Measurements from ENCODE around the gene PPIF. TPM values are rescaled to one million over a fixed set of nuclear protein-coding genes. Genes with fewer than 3 reads are reported as not detected.
A peak's percentile ranks its signal among the peaks of the same experiment; 100 is the strongest.

The PPIF gene
- 10.9 and 13.1 TPM in 2 replicates for total RNA-seq

DNA sequence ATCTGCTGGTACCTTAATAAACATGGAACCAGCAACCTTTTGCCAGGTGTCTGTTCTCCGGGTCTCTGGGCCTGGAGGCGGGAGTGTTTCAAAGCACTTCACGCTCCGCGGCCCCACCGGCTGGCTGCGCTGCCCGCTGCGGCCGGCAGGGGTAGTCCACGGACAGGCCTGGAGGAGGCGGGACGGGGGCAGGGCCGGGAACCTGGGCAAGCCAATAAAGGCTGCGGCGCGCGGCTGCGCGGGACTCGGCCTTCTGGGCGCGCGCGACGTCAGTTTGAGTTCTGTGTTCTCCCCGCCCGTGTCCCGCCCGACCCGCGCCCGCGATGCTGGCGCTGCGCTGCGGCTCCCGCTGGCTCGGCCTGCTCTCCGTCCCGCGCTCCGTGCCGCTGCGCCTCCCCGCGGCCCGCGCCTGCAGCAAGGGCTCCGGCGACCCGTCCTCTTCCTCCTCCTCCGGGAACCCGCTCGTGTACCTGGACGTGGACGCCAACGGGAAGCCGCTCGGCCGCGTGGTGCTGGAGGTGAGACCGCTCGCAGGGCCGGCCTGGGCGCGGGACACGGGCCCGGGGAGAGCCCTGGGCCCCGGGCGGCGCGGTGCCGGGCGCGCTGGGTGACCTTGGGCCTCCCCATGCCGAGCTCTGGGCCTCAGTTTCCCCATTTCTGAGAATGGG, at the start of gene PPIF:
Gene PPIF, plus strand, starts transcription at position 244 of the 668 bp plus-strand sequence. Its CDS starts 80 bp downstream, at position 324.
- peak; percentile 93 to 95 for DNase-seq (ENCODE audit: low read depth in 2 of 2)

DNA sequence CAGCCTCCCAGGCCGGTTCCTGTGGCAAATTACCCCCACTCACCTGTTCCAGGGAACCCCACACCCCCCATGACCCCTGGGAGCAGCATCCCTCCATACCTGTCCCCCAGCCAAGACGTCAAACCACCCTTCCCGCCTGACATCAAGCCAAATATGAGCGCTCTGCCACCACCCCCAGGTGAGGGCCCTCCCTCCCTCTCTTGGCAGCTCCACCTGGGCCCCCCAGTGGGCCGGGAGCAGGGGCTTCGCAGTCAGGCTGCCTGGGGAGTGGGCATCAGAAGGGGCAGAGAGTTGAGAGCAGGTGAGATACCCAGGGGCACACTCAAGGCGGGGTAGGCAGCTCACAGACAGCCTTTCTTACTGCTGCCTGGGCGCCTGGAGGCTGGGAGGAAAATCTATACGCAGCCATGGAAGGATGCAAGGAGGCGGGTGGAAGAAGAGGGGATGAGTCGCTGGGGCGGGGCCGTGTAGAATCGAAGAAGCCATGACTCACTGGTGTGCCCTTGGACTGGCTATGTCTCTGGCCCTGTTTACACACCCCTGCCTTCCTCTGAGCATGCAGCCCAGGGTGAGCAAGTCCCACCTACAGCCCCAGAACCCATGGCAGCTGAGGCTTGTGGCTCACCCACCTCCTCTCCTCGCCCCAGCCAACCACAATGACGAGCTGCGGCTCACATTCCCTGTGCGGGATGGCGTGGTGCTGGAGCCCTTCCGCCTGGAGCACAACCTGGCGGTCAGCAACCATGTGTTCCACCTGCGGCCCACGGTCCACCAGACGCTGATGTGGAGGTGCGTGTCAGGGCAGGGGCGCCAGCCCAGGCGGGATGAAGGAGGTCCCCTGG, 48.6 kb upstream of the PPIF start:
- DNase-seq (ENCODE audit: low read depth in 2 of 2), result peak in 1 of 2 donors; percentile 94

DNA sequence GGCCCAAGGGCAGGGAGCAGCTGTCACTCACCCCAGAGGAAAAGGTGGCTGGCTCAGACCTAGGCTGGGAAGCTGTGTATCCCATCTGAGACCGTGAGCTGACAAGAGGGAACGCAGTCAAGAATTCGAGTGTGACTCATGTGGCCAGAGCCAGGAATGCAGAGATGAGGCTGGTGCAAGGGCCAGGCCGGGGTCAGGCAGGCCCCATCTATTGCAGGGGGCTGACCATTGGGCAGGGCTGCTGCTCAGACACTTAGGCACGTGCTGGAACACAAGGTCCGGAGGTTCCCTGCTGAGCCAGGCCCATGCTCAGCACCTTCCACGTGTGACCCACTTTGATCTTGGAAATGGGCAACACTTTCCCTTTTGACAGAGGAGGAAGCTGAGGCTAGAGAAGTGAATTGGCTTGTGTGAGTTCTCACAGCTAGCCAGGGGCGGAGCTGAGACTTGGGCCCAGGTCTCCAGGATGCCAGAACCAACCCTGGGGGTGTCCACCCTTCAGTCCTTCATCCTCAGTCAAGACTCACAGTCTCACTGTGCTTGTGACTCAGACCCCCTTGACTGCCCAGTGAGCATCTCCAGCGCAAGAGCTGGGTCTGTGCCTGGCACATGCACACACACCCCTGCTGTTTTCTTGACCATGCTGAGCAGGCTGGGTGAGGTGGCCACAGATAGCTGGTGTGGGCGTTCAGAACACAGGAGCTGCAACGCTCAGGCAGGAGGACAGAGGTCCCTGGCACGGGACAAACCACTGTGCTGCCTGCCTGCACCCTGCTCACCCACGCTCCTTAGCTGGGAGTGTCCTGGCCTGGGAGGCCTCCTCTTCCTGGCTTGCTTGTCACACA, 47.6 kb upstream of the PPIF start:
- peak in 1 of 2 donors; percentile 64 for DNase-seq (ENCODE audit: low read depth in 2 of 2)

DNA sequence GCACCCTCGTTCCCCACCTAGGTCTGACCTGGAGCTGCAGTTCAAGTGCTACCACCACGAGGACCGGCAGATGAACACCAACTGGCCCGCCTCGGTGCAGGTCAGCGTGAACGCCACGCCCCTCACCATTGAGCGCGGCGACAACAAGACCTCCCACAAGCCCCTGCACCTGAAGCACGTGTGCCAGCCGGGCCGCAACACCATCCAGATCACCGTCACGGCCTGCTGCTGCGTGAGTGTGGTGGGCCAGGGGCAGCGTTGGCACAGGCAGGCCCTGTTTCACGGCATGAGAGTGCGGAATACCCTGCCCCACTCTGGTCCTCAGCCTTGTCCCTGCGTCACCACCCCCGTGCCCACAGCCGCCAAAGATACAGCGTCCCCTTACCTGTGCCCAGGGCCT, 46.6 kb upstream of the PPIF start:
- no peak for DNase-seq (ENCODE audit: low read depth in 2 of 2)

DNA sequence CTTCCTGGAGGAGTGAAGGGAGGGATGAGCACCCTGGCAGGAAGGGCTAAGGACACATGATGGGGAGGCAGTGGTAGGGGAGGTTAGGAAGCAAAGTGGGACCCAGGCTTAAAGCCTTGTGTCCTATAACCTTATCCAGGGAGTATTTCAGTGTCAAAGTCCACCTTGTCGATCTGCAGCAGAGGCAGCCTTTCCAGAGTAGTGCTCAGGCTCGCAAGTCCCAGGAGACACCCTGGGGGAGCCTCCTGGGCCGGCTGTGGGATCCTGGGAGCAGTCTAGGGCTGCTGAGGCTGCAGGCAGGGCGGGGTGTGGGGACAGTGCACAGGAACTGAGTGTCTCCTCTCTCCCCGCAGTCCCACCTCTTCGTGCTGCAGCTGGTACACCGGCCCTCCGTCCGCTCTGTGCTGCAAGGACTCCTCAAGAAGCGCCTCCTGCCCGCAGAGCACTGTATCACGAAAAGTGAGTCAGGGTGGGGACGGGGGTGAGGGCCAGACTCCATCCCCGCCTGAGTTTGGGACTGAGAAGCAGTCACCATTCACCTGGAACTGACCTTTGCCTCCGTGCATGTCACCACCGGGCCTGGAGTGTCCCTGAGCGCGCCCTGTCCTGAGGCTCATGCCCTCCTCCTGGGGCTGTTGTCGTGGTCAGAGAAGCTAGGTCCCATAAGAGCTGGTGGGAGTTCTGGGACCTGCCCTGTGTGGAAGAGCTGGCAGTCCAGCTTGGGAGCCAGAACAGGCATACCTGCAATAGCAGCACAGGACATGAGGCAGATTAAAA, 45.3 kb upstream of the PPIF start:
- DNase-seq (ENCODE audit: low read depth in 2 of 2), result no peak

DNA sequence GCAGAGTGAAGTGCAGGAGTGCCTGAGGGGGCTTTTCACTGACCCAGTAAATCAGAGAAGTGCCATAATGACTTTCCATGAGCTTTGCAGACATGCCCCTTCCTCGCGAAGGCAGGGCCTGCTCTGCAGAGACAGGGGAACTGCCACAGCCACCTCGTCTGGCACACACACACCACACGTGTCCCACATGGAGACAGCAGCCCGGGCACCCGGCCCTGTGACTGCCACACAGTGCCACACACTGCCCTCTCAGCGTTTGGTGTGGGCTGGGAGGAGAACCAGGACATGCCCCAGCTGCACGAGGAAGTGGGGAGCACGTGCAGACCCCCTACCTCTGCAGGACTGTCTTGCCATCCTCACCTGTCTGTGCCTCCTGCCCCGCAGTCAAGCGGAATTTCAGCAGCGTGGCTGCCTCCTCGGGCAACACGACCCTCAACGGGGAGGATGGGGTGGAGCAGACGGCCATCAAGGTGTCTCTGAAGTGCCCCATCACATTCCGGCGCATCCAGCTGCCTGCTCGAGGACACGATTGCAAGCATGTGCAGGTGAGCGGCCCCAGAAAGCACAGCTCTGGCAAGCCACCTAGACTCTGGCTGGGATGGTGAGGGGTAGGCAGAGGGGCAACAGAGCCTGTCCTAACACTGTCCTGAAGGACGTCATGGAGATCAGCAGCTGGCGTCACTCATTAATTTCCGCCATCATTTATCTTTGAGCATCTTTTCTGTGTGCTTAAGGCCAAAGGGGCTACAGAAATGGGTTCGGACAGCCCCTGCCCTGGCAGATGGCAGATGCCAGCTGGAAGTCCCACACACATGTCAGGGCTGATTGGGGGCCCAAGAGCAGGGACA, 43.4 kb upstream of the PPIF start:
- DNase-seq (ENCODE audit: low read depth in 2 of 2), result no peak

DNA sequence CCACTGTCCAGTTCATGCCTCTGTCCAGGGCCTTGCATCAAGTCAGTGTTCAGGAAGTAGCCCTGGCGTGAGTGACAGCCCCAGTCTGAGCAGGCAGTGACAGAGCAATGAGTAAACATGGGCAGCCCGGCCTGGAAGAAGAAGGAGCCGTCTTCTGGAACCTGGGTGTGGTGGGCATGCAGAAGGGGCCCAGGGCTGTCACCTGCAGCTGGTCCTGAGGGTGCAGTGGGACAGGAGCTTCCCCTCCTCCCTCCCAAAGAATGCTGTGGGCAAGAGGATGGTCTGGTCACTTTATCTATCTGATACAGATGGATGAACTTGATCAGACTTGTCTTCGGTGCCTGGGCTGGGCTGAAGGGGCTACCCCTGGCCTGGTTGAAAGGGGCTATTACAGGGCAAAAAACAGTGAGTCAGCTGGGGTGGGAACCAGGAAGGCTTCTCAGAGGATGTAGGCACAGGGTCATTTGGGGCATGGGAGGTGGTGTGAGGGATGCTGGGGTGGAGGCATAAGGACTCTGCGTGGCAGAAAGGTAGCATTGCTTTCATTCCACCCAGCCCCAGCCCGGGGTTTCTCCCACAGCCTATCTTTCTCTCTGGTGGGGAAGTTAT, 42.7 kb upstream of the PPIF start:
- peak in 1 of 2 donors; percentile 48 for DNase-seq (ENCODE audit: low read depth in 2 of 2)

DNA sequence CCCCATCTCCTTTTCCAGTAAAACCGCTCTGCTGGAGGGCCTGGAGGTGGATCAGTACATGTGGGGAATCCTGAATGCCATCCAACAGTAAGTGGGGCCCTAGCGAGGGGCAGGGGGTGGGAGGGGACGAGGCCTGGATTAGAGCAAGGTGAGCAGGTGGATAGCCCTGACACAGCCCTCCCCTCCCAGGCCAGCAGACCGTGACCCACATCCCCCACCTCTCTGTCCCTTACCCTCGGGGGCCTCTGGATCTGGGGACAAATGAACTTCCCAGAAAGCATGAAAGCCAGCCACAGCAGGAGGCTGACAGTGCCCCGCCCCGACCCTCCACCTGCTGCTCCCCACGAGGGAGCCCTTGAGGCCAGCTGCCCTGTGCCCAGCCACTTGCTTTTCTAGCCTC, 41.8 kb upstream of the PPIF start:
- no peak for DNase-seq (ENCODE audit: low read depth in 2 of 2)

DNA sequence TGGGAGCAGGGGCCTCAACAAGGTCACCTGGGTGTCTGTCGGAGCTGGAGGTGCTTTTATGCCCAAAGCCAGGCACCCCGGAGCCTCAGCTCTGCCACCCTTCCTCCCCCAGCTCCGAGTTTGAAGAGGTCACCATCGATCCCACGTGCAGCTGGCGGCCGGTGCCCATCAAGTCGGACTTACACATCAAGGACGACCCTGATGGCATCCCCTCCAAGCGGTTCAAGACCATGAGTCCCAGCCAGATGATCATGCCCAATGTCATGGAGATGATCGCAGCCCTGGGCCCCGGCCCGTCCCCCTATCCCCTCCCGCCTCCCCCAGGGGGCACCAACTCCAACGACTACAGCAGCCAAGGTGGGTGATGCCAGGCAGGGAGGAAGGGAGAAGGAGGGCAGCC, 41.3 kb upstream of the PPIF start:
- no peak for DNase-seq (ENCODE audit: low read depth in 2 of 2)

DNA sequence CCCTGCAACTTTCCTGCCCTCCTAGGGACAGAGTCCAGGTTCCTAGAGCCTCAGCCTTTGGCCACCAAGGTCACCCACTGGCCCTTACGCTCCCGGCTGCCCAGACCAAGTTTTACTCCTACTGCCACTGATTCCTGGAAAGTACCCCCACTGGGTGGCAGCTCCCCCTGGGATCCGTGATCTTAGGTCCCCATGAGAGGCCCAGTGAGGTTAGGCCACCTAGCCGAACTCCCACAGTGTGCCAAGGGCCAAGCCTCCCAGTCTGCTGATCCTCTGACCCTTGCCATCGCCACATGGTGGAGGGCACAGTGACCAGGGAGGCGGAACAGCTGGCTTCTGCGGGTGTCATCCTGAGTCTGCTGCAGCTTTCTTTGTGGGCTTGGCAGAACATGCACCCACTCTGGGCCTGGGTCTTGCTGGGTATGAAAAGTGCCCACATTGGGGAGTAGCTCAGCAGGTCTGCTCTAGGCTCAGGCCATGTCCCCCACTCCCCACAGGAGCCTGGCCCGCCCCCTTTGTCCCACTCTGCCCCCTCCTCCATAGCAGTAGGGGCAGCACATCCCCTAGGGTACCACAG, 40.5 kb upstream of the PPIF start:
- DNase-seq (ENCODE audit: low read depth in 2 of 2), result no peak

DNA sequence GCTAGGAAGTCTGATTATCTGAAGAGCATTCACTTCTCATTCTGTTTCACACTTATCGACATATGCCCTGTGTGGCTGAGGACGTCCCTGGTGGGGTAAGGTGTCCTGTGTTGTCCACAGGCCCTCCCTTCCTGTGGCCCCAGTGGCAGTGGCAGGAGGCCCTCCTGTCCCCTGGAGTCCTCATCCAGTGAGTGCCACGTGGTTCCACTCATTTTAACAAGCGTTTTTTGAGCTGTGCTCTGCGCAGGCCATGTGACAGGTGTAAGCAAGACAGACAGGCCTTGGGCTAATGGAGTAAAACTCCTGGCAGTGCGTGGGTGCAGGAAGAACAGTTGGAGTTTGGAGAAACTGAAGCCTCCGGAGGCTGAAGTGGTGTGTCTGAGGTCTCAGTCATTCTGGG, 39.3 kb upstream of the PPIF start:
- DNase-seq (ENCODE audit: low read depth in 2 of 2), result no peak

DNA sequence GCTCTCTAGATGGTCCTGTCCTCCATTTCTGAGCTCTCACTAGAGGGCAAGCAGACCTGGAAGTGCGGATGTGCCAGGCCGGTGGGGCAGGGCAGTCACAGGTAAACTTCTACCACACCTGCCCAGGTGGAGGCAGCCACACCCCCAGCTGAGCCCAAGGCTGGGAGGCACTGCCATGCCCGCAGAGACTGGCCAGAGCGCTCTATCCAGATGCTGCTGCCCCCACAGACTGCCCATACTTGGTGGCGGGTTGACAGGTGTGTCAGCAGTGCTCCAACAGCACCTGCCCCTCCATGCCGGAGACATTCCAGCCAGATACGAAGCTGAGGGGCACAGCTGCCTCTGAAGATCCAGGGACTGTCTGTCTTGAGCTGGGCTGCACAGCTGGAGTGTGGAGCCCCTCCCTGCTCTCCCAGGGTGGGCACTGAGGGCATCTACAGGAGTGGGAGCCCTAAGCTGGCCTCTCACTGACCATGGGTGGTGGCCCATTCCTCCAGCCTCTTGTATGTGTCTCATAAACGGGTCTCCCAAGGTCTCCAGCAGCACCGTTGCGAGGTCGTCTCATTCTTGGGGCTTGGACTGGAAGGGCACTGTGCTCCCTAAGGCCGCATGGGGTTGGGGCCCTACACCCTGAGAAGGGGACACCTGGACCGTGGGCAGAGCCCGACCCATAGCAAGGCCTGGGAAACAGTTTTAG, 38.2 kb upstream of the PPIF start:
- DNase-seq (ENCODE audit: low read depth in 2 of 2), result no peak

DNA sequence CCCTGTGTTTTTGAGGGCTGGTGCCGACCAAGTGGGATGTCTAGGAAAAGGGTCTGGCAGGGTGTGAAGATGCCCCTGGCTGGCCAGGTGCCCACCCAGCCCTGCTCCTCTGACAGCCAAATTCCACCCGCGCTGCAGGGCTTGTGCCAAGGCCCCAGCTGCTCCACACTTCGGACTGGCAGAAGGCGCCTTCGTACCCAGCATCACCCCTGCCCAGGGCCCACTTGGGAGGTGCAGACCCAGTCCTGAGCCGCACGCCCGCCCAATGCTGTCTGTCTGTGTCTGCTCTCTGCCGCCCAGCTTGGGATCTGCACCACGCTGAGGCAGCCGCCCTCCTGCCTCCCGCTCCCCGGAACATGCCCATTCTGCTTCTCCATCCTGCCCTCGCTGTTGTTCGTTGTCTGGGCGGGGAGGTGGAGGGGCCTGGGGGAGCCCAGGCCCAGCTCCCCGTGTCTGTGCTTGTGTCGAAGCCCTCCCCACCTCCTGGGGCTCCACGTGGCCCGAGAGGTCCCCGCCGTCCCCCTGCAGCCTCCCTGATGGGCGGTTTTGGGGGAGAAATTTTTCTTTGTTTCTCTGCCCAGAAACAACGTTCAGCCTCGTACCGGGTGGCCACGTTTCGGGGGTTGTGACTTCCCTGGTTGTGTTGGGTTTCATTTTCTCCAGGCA, 36.9 kb upstream of the PPIF start:
- no peak for DNase-seq (ENCODE audit: low read depth in 2 of 2)

DNA sequence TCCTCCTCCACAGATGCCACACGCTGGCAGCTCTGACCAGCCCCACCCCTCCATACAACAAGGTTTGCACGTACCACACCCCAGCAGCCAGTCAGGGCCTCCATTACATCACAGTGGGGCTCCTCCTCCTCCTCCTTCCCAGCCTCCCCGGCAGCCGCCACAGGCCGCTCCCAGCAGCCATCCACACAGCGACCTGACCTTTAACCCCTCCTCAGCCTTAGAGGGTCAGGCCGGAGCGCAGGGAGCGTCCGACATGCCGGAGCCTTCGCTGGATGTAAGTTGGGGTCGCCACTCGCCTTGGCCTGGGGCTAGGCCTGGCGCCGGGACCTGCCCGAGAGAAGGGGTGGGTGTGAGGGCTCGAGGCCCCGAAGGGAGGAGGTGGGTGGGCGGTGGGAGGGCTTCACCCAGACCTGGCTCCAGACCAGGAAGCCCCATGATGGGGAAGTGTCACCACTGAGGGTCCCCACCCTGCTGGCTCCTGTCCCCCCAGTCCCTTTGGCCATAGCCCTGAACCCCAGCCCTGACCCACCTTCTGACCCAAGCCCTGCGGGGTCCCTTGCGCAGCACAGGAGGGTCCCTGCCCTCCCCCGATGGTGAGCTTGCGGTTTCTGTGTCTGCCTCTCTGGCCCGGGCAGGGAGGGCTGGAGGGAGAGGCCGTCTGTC, 36.2 kb upstream of the PPIF start:
- DNase-seq (ENCODE audit: low read depth in 2 of 2), result no peak

DNA sequence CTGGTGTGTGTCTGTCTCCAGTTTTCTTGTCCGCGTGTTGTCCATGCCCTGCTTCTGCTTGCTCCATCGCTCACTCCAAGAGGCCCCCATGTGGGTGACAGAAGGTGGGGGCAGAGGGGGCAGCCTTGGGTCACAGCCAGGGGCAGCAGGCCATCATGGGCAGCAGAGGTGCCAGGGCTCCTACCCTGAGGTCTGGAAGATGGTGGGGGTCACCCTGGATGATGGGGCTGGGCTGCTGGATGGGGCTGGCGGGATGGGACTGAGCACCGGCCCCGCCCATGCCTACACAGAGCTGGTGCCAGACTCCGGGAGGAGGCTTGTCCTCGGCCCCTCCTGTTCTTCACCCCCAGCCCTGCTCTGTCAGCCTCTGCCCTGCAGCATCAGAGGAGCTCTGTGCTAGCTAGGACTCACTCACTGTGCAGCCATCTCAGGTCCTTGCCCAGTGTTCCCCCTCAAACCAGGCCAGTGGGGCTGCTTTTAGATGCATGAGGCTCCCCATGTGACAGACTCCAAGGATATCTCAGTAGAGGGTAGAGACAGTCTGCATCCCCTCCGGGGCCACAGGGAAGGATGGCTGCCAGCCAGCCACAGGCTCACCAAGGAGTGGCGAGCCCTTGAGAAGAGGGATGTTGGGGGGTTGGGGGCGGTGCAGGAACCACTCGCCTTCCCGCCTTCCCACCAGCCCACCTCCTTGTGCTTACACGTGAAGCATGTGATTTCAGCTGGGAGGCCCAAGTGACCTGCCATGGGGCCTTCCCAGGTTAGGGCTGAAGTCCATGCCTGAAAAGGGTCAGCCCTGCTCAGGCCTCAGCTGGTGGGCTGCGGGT, 35.5 kb upstream of the PPIF start:
- no peak for DNase-seq (ENCODE audit: low read depth in 2 of 2)

DNA sequence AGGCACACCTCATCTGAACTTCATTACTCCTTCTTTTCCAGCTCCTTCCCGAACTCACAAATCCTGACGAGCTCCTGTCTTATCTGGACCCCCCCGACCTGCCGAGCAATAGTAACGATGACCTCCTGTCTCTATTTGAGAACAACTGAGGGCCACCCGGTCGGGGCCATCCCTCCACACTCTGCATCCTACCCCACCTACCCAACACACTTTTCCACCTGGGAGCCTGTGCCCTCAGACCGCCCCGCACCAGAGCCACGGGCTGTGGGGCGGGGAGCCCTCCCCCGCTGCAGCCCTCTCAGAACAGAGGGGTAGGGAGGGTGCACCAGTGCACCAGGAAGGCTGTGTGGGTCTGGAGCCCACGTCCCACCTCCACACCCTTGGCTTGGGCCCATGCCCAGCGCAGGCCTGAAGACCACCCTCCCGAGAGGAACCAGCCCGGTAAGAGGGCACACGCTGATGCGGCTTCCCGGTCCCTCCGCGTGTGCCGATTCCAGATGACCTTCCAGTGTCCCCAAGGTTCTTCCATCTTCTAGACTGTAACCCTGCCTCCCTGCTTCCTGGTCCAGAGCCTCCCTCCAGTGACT, 34.6 kb upstream of the PPIF start:
- DNase-seq (ENCODE audit: low read depth in 2 of 2), result no peak

DNA sequence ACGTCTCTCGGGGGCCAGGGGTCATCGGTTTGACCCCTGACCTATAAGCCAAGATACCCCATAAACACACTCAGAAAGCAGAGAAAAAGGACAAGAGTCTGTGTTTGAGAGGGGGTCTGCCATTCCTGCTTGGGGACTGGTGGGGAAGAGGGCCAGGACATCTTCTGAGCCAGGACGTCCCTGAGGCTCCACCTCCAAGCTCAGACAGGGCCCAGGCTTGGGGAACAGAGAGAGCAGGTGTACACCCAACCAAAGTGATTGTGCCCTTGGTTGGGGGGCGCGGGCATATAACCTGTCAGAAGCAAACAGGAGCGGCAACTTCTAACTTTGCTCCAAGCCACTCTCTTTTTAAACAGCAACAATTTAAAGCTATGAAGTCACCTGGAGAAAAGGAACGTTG, 33.9 kb upstream of the PPIF start:
- DNase-seq (ENCODE audit: low read depth in 2 of 2), result no peak
